Testis (tissue), 3 donors: ENCODE measurements around the gene THSD7A. TPM values are rescaled to one million over a fixed set of nuclear protein-coding genes. Genes with fewer than 3 reads are reported as not detected.

Source experiments
- DNase-seq: peaks from one replicate; pipeline ENCODE4 v3.0.0-alpha.2; 2019
- H3K27ac ChIP-seq, 2 donors: fragments of 200-600 bp; sonication (generic); one replicate each; pipeline ENCODE4 v1.5.1; 2019
- H3K27me3 ChIP-seq: fragments of 200-600 bp; sonication (generic); one replicate; pipeline ENCODE4 v1.5.1; 2019
- H3K36me3 ChIP-seq: fragments of 200-600 bp; sonication (generic); one replicate; pipeline ENCODE4 v1.5.1; 2017; ENCODE audit warnings: low read depth; ENCODE audit errors: missing control alignments
- H3K4me1 ChIP-seq: fragments of 200-600 bp; sonication (generic); one replicate; pipeline ENCODE4 v1.5.1; 2019
- H3K4me3 ChIP-seq, 2 donors: fragments of 200-600 bp; sonication (generic); one replicate each; pipeline ENCODE4 v1.5.1; 2017 to 2019
- H3K9me3 ChIP-seq: fragments of 200-600 bp; sonication (generic); one replicate; pipeline ENCODE4 v1.5.1; 2017
- CTCF ChIP-seq, 3 experiments: fragments of 450-650 bp in 2 of 3; fragments of 200-600 bp in 1 of 3; sonication (generic) in 1 of 3; IDR thresholded peaks; one replicate each; pipeline ENCODE4 v1.5.1; 2016 to 2019; ENCODE audit warnings: antibody characterized with exemption in 3 of 3, mild to moderate bottlenecking in 2 of 3, moderate library complexity in 1 of 3
- POLR2A ChIP-seq: fragments of 450-650 bp; IDR thresholded peaks from one replicate; pipeline ENCODE4 v1.6.1; 2017; ENCODE audit warnings: antibody characterized with exemption, mild to moderate bottlenecking, moderate library complexity
- WGBS, 2 donors: methylation state at CpG; one replicate each; pipeline ENCODE4 v1.1.5; 2018; 5-methylcytosine and 5-hydroxymethylcytosine counted together
- intact Hi-C: fragments of 100-400 bp; cut with DNase I; formaldehyde crosslinking; loops from one replicate; pipeline ENCODE4 v1.15.1; 2023; ENCODE audit warnings: low total_unique reads
- polyA plus RNA-seq: library from polyadenylated mRNA; stranded (reverse); fragments of 350-450 nt; fragmentation: Illumina TruSeq; extraction: RNeasy Lipid Tissue Mini Kit (QIAGEN cat#74804); gene quantifications from one replicate; pipeline ENCODE4 v1.2.3, GENCODE V29; 2014; ENCODE audit warnings: low read depth, low replicate concordance; ENCODE audit not compliant: insufficient read depth
- total RNA-seq, 2 donors: library from RNA; depleted of rRNA; stranded (reverse); fragments of >200 nt; gene quantifications; one replicate each; pipeline ENCODE4 v1.2.3, GENCODE V29; 2016

The THSD7A gene
- total and polyA plus RNA-seq, 3 donors from 2014 or later, result 1.6 to 7.0 (median 6.8) TPM

- Histone ChIP-seq H3K4me1 (no peaks in the 10 kb centered on the region), H3K27ac (no peak overlapping the region), H3K36me3 (no peaks in the 10 kb centered on the region), H3K27me3 (no peaks in the 10 kb centered on the region), H3K9me3 (no peaks in the 10 kb centered on the region), H3K4me3 (no peak overlapping the region)
- TF ChIP-seq CTCF (IDR thresholded peaks at IDR 0.05), result no peak
- intact Hi-C loops, result no loop called here
- DNase-seq, result no peak
Measured at GRCh38 chr7:11551470-11551869, 280.5 kb downstream of the THSD7A start.

GRCh38 chr7:11548532-11548931 is 283.5 kb downstream of the THSD7A start:
- 47 to 95% methylated on average over 1 of the region's 1 CpG for WGBS, 2 donors
- no peak for DNase-seq
- H3K4me3 ChIP-seq, result no peak overlapping the region
- TF ChIP-seq POLR2A (no peak), CTCF (IDR thresholded peaks at IDR 0.05) (no peak)
- no peaks in the 10 kb centered on the region for H3K36me3 ChIP-seq
- no peaks in the 10 kb centered on the region for H3K9me3 ChIP-seq
- intact Hi-C loops, result no loop called here
- H3K27ac ChIP-seq, result no peak overlapping the region
- H3K27me3 ChIP-seq, result no peaks in the 10 kb centered on the region
- H3K4me1 ChIP-seq, result no peaks in the 10 kb centered on the region

GRCh38 chr7:11541330-11541729 is 290.7 kb downstream of the THSD7A start:
- TF ChIP-seq CTCF (IDR thresholded peaks at IDR 0.05) (no peak), POLR2A (no peak)
- no peaks in the 10 kb centered on the region for H3K36me3 ChIP-seq
- intact Hi-C loops, result no loop called here
- no peak overlapping the region for H3K4me3 ChIP-seq
- no peak overlapping the region for H3K27ac ChIP-seq
- no peaks in the 10 kb centered on the region for H3K27me3 ChIP-seq
- no peaks in the 10 kb centered on the region for H3K4me1 ChIP-seq
- H3K9me3 ChIP-seq, result no peaks in the 10 kb centered on the region
- 95% methylated on average over 8 of the region's 8 CpGs for WGBS, 2 donors
- no peak for DNase-seq

GRCh38 chr7:11540271-11540761 is 291.7 kb downstream of the THSD7A start:
- WGBS, 2 donors, result 23 to 39% methylated on average over 3 of the region's 3 CpGs

More at GRCh38 chr7:11540271-11540761, 291.7 kb downstream of the THSD7A start:
- H3K36me3 ChIP-seq, result no peaks in the 10 kb centered on the region
- intact Hi-C loops, result no loop called here
- H3K27ac ChIP-seq, result peak overlapping the region in 1 of 2 donors; percentile 44
- DNase-seq, result no peak
- H3K27me3 ChIP-seq, result no peaks in the 10 kb centered on the region
- no peaks in the 10 kb centered on the region for H3K9me3 ChIP-seq
- TF ChIP-seq POLR2A, result no peak
- no peak for TF ChIP-seq CTCF (IDR thresholded peaks at IDR 0.05)
- no peaks in the 10 kb centered on the region for H3K4me1 ChIP-seq
- no peak overlapping the region for H3K4me3 ChIP-seq
